Trophoblast cell (in vitro differentiated cells and primary cell): ENCODE results near the gene CACNA2D1.

ENCODE experiments used
- DNase-seq, 2 donors: peaks; one replicate each; pipeline ENCODE4 v3.0.0-alpha.2; 2016
- H2AFZ ChIP-seq: 2 replicates; pipeline ENCODE4 v1.6.1; 2013; ENCODE audit warnings: low read length, moderate library complexity, mild to moderate bottlenecking; ENCODE audit not compliant: insufficient read depth, poor library complexity
- H2AK5ac ChIP-seq: 2 replicates; pipeline ENCODE4 v1.6.1; 2013; ENCODE audit warnings: mild to moderate bottlenecking, low read length
- H2BK120ac ChIP-seq: 2 replicates; pipeline ENCODE4 v1.6.1; 2013; ENCODE audit warnings: low read length, mild to moderate bottlenecking, moderate library complexity; ENCODE audit not compliant: insufficient read depth, poor library complexity
- H2BK12ac ChIP-seq: 2 replicates; pipeline ENCODE4 v1.6.1; 2013; ENCODE audit warnings: mild to moderate bottlenecking, low read length, moderate library complexity
- H2BK5ac ChIP-seq: 2 replicates; pipeline ENCODE4 v1.6.1; 2013; ENCODE audit warnings: low read length, low read depth, moderate library complexity, mild to moderate bottlenecking; ENCODE audit not compliant: poor library complexity
- H3K14ac ChIP-seq: 2 replicates; pipeline ENCODE4 v1.6.1; 2013; ENCODE audit warnings: mild to moderate bottlenecking, low read length
- H3K18ac ChIP-seq: 2 replicates; pipeline ENCODE4 v1.6.1; 2013; ENCODE audit warnings: mild to moderate bottlenecking, low read length
- H3K23ac ChIP-seq: 2 replicates; pipeline ENCODE4 v1.6.1; 2013; ENCODE audit warnings: low read length
- H3K27ac ChIP-seq: 2 replicates; pipeline ENCODE4 v1.5.1; 2013; ENCODE audit warnings: low read depth, mild to moderate bottlenecking, inconsistent platforms, low read length, moderate library complexity
- H3K27me3 ChIP-seq: 2 replicates; pipeline ENCODE4 v1.6.1; 2013; ENCODE audit warnings: inconsistent platforms, mild to moderate bottlenecking, low read length, moderate library complexity; ENCODE audit not compliant: insufficient read depth
- H3K36me3 ChIP-seq, 2 experiments: 1 replicate in 1 of 2; 2 replicates in 1 of 2; pipeline ENCODE4 v1.6.1; 2013; ENCODE audit warnings: low read length in 2 of 2, mild to moderate bottlenecking in 2 of 2, moderate library complexity in 1 of 2; ENCODE audit not compliant: insufficient read depth in 2 of 2, control insufficient read depth in 1 of 2
- H3K4ac ChIP-seq: 2 replicates; pipeline ENCODE4 v1.6.1; 2013; ENCODE audit warnings: low read depth, mild to moderate bottlenecking, low read length, moderate library complexity
- H3K4me1 ChIP-seq, 2 experiments: 1 replicate in 1 of 2; 2 replicates in 1 of 2; pipeline ENCODE4 v1.6.1; 2013; ENCODE audit warnings: low read length in 2 of 2, mild to moderate bottlenecking in 2 of 2, moderate library complexity in 1 of 2; ENCODE audit not compliant: insufficient read depth in 2 of 2, control insufficient read depth in 1 of 2
- H3K4me2 ChIP-seq: 2 replicates; pipeline ENCODE4 v1.6.1; 2013; ENCODE audit warnings: inconsistent platforms, mild to moderate bottlenecking, low read length, moderate library complexity
- H3K4me3 ChIP-seq: 2 replicates; pipeline ENCODE4 v1.5.1; 2013; ENCODE audit warnings: mild to moderate bottlenecking, low read depth, low read length, inconsistent platforms
- H3K79me1 ChIP-seq: one replicate; pipeline ENCODE4 v1.6.1; 2013; ENCODE audit warnings: low read length
- H3K79me2 ChIP-seq: 2 replicates; pipeline ENCODE4 v1.6.1; 2013; ENCODE audit warnings: low read length, mild to moderate bottlenecking; ENCODE audit not compliant: control insufficient read depth, insufficient read depth, poor library complexity
- H3K9ac ChIP-seq: 2 replicates; pipeline ENCODE4 v1.6.1; 2013; ENCODE audit warnings: mild to moderate bottlenecking, low read length
- H3K9me3 ChIP-seq: 2 replicates; pipeline ENCODE4 v1.6.1; 2013; ENCODE audit warnings: low read depth, mild to moderate bottlenecking, control low read depth, inconsistent platforms, low read length; ENCODE audit not compliant: insufficient read depth
- H4K12ac ChIP-seq: 2 replicates; pipeline ENCODE4 v1.6.1; 2013; ENCODE audit warnings: low read depth, mild to moderate bottlenecking, low read length, moderate library complexity
- H4K8ac ChIP-seq: 2 replicates; pipeline ENCODE4 v1.6.1; 2013; ENCODE audit warnings: low read depth, mild to moderate bottlenecking, low read length, moderate library complexity
- H4K91ac ChIP-seq: one replicate; pipeline ENCODE4 v1.6.1; 2013; ENCODE audit warnings: low read depth, mild to moderate bottlenecking, low read length, moderate library complexity
- WGBS: extraction: QIAGEN DNeasy Blood & Tissue Kit; methylation state at CpG from one replicate; pipeline ENCODE4 v1.1.7; 2013; ENCODE audit warnings: missing lambda C conversion rate; ENCODE audit not compliant: insufficient read length, insufficient coverage; ENCODE audit errors: extremely low coverage; 5-methylcytosine and 5-hydroxymethylcytosine counted together

CACNA2D1 gene

DNA sequence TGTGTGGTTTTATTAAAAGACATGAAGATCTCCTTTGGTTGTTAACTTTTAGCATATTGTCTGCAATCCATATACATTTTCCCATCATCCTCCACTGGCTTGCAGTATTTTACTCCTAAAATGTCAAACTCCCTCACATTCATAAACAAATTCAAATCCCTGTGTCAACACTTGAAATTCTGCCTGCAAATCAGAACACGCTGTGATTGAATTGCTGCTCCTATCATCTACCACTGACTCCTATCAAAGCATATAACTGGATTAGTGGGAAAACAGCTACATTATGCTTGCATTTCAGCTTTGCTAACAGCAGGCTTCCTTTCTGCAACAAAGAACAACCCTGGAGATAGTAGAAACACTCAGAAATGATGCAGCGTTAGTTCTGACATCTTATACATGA, 392.0 kb downstream of the CACNA2D1 start:
- Histone ChIP-seq H4K91ac (no peak overlapping the region), H3K4me3 (no peak overlapping the region), H3K27ac (no peak overlapping the region), H2BK120ac (no peak overlapping the region), H4K8ac (no peak overlapping the region), H3K36me3 (no peaks in the 10 kb centered on the region), H3K79me2 (no peaks in the 10 kb centered on the region), H3K4me2 (no peak overlapping the region), H2BK5ac (no peak overlapping the region), H3K23ac (no peak overlapping the region), H3K14ac (no peak overlapping the region), H3K9ac (no peak overlapping the region), H3K4ac (no peak overlapping the region), H2BK12ac (no peak overlapping the region), H3K4me1 (peaks cover 0 to 2% of the 10 kb centered on the region in 2 experiments), H2AK5ac (no peak overlapping the region), H3K9me3 (no peaks in the 10 kb centered on the region), H4K12ac (no peak overlapping the region), H2AFZ (no peak overlapping the region), H3K79me1 (no peaks in the 10 kb centered on the region), H3K18ac (no peak overlapping the region), H3K27me3 (no peaks in the 10 kb centered on the region)
- no peak for DNase-seq
- WGBS = no CpG with 5 or more reads among the region's 2 CpGs

GRCh38 chr7:82050792-82051191, 392.8 kb downstream of the CACNA2D1 start:
- Histone ChIP-seq H3K14ac (no peak overlapping the region), H3K79me2 (no peaks in the 10 kb centered on the region), H3K9me3 (no peaks in the 10 kb centered on the region), H4K12ac (no peak overlapping the region), H3K79me1 (no peaks in the 10 kb centered on the region), H2BK12ac (no peak overlapping the region), H2AFZ (no peak overlapping the region), H3K23ac (no peak overlapping the region), H3K27ac (no peak overlapping the region), H3K18ac (no peak overlapping the region), H3K4me2 (no peak overlapping the region), H3K4ac (no peak overlapping the region), H2BK120ac (no peak overlapping the region), H3K36me3 (no peaks in the 10 kb centered on the region), H4K8ac (no peak overlapping the region), H3K27me3 (no peaks in the 10 kb centered on the region), H2BK5ac (no peak overlapping the region), H3K4me3 (no peak overlapping the region), H4K91ac (no peak overlapping the region), H3K9ac (no peak overlapping the region), H2AK5ac (no peak overlapping the region), H3K4me1 (peaks cover 0 to 2% of the 10 kb centered on the region in 2 experiments)
- no CpG with 5 or more reads among the region's 4 CpGs for WGBS
- DNase-seq = peak; percentile 4 to 17

DNA sequence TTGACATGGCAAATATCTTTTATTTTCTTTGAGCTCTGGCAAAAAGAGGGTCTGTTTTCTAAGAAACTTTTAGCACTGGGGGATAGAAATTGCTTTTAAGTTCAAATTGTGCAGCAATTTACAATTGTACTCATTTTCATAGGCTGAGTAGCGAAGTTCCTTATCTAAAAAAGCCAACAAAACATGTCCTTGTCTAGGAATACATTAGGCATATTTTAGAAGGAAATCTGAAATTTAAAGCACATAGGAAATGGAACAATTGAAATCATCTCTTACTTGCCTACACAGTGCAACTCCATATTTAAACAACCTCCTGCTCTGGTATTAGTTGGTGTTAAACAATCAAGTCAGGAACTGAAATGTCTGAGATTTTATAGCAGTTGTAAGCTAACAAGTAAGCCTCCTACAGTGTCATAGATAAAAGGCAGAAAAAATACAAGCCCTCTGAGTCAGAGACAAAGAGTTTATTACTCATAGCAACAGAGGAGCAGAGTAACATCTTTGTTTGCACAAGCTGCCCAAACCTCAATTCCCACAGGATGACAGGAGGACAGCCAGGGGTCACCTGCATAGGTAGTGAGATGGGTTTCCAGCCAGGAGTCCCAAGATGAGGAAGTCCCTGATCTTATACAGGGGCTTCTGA, 393.6 kb downstream of the CACNA2D1 start:
- H2BK12ac ChIP-seq = no peak overlapping the region
- H2BK120ac ChIP-seq = no peak overlapping the region
- no peak overlapping the region for H3K14ac ChIP-seq

DNA sequence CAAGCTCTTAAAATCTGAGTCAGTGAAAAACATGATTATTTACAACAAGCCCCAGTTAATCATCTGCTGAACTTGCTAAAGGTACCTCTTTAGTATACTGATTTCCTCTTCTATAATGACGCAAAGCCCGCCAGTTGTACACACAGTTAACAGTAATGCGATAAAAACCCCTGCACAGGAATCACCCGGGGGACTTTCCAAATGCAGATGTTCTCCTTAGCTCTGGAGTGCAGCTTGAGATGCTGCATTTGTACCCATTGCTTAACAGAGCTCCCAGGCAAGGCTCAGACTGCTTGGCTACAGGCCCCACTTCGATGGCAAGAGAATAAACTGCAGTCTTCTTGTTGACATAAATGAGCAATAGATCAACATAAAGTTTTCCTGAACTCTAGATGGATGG, 394.1 kb downstream of the CACNA2D1 start:
- no peak overlapping the region for H2AFZ ChIP-seq
- peaks cover 0 to 2% of the 10 kb centered on the region in 2 experiments for H3K4me1 ChIP-seq

More for the DNA sequence above, 393.6 kb downstream of the CACNA2D1 start:
- Histone ChIP-seq H3K27me3 (no peaks in the 10 kb centered on the region), H3K4ac (no peak overlapping the region), H3K23ac (no peak overlapping the region), H3K18ac (no peak overlapping the region), H3K4me3 (no peak overlapping the region), H3K79me2 (no peaks in the 10 kb centered on the region), H4K91ac (no peak overlapping the region), H3K27ac (no peak overlapping the region), H2AK5ac (no peak overlapping the region), H2AFZ (no peak overlapping the region), H3K4me2 (no peak overlapping the region), H4K12ac (no peak overlapping the region), H4K8ac (no peak overlapping the region), H3K79me1 (no peaks in the 10 kb centered on the region), H3K9me3 (no peaks in the 10 kb centered on the region), H2BK5ac (no peak overlapping the region), H3K4me1 (peaks cover 0 to 2% of the 10 kb centered on the region in 2 experiments), H3K9ac (no peak overlapping the region), H3K36me3 (no peaks in the 10 kb centered on the region)
- no CpG with 5 or more reads among the region's 1 CpG for WGBS
- peak; percentile 2 to 71 for DNase-seq

More for the DNA sequence above, 394.1 kb downstream of the CACNA2D1 start:
- Histone ChIP-seq H2BK5ac (no peak overlapping the region), H3K36me3 (no peaks in the 10 kb centered on the region), H4K12ac (no peak overlapping the region), H3K14ac (no peak overlapping the region), H3K4ac (no peak overlapping the region), H2BK12ac (no peak overlapping the region), H3K27me3 (no peaks in the 10 kb centered on the region), H3K79me2 (no peaks in the 10 kb centered on the region), H3K4me2 (no peak overlapping the region), H3K9ac (no peak overlapping the region), H4K91ac (no peak overlapping the region), H3K9me3 (no peaks in the 10 kb centered on the region), H3K79me1 (no peaks in the 10 kb centered on the region), H3K18ac (no peak overlapping the region), H2AK5ac (no peak overlapping the region), H3K4me3 (no peak overlapping the region), H2BK120ac (no peak overlapping the region), H3K27ac (no peak overlapping the region), H3K23ac (no peak overlapping the region), H4K8ac (no peak overlapping the region)
- DNase-seq = no peak
- no CpG with 5 or more reads among the region's 5 CpGs for WGBS
